HEK293 (cell line): ENCODE results near the gene FLNC.

Experiments used
- BCL11A ChIP-seq: fragments of 450-650 bp; formaldehyde crosslinking; IDR thresholded peaks from 2 replicates; pipeline ENCODE4 v1.5.1; 2016; ENCODE audit warnings: low read depth, missing biosample characterization, missing genetic modification characterization
- ELK4 ChIP-seq: IDR thresholded peaks from 2 replicates; pipeline ENCODE4 v1.6.1; 2011; ENCODE audit warnings: mild to moderate bottlenecking, low read depth, low read length, borderline replicate concordance
- GFI1B ChIP-seq: fragments of 450-650 bp; formaldehyde crosslinking; IDR thresholded peaks from 2 replicates; pipeline ENCODE4 v1.5.1; 2016; ENCODE audit warnings: missing biosample characterization, missing genetic modification characterization
- GLI4 ChIP-seq: fragments of 450-650 bp; formaldehyde crosslinking; IDR thresholded peaks from 2 replicates; pipeline ENCODE4 v1.5.1; 2016; ENCODE audit warnings: missing biosample characterization, missing genetic modification characterization
- HIC1 ChIP-seq: fragments of 450-650 bp; formaldehyde crosslinking; IDR thresholded peaks from 2 replicates; pipeline ENCODE4 v1.5.1; 2016; ENCODE audit warnings: missing biosample characterization, missing genetic modification characterization
- INSM2 ChIP-seq: fragments of 450-650 bp; formaldehyde crosslinking; IDR thresholded peaks from 2 replicates; pipeline ENCODE4 v1.5.1; 2016; ENCODE audit warnings: missing biosample characterization, missing genetic modification characterization
- MYNN ChIP-seq: fragments of 450-650 bp; formaldehyde crosslinking; IDR thresholded peaks from 2 replicates; pipeline ENCODE4 v1.5.1; 2016; ENCODE audit warnings: missing biosample characterization, missing genetic modification characterization, borderline replicate concordance
- MZF1 ChIP-seq: fragments of 450-650 bp; formaldehyde crosslinking; IDR thresholded peaks from 2 replicates; pipeline ENCODE4 v1.5.1; 2017; ENCODE audit warnings: missing biosample characterization, missing genetic modification characterization, borderline replicate concordance
- PBX3 ChIP-seq: sonication (generic); formaldehyde crosslinking; IDR thresholded peaks from 2 replicates; pipeline ENCODE4 v1.8.1; 2022; ENCODE audit warnings: mild to moderate bottlenecking, moderate library complexity, missing genetic modification reagents
- SCRT1 ChIP-seq: fragments of 450-650 bp; formaldehyde crosslinking; IDR thresholded peaks from 2 replicates; pipeline ENCODE4 v1.5.1; 2016; ENCODE audit warnings: missing biosample characterization, missing genetic modification characterization, borderline replicate concordance
- TRIM28 ChIP-seq: IDR thresholded peaks from 2 replicates; pipeline ENCODE4 v1.6.1; 2011; ENCODE audit warnings: low read length, control low read depth, borderline replicate concordance
- ZFP41 ChIP-seq: fragments of 450-650 bp; formaldehyde crosslinking; IDR thresholded peaks from 2 replicates; pipeline ENCODE4 v1.5.1; 2016; ENCODE audit warnings: missing biosample characterization, missing genetic modification characterization, borderline replicate concordance
- ZNF112 ChIP-seq: fragments of 450-650 bp; formaldehyde crosslinking; IDR thresholded peaks from 2 replicates; pipeline ENCODE4 v1.5.0; 2017; ENCODE audit warnings: missing biosample characterization, missing genetic modification characterization
- ZNF114 ChIP-seq: fragments of 450-650 bp; formaldehyde crosslinking; IDR thresholded peaks from 2 replicates; pipeline ENCODE4 v1.5.0; 2017; ENCODE audit warnings: missing biosample characterization, missing genetic modification characterization
- ZNF140 ChIP-seq: fragments of 450-650 bp; formaldehyde crosslinking; IDR thresholded peaks from 2 replicates; pipeline ENCODE4 v1.5.1; 2016; ENCODE audit warnings: missing biosample characterization, missing genetic modification characterization
- ZNF169 ChIP-seq: fragments of 450-650 bp; formaldehyde crosslinking; IDR thresholded peaks from 2 replicates; pipeline ENCODE4 v1.5.1; 2016; ENCODE audit warnings: missing biosample characterization, missing genetic modification characterization
- ZNF248 ChIP-seq: fragments of 450-650 bp; formaldehyde crosslinking; IDR thresholded peaks from 2 replicates; pipeline ENCODE4 v1.5.1; 2017; ENCODE audit warnings: missing biosample characterization, missing genetic modification characterization
- ZNF274 ChIP-seq, 2 experiments: fragments of 200-500 bp in 1 of 2; fragments of 450-650 bp in 1 of 2; sonication (Bioruptor generic) in 1 of 2; formaldehyde crosslinking in 1 of 2; IDR thresholded peaks; 2 replicates each; pipeline versions ENCODE4 v1.5.1 to v1.6.1; 2014 to 2016; ENCODE audit warnings: borderline replicate concordance in 1 of 2, inconsistent platforms in 1 of 2, low read length in 1 of 2, missing biosample characterization in 1 of 2, missing genetic modification characterization in 1 of 2
- ZNF324 ChIP-seq: fragments of 450-650 bp; formaldehyde crosslinking; IDR thresholded peaks from 2 replicates; pipeline ENCODE4 v1.5.1; 2016; ENCODE audit warnings: missing biosample characterization, missing genetic modification characterization
- ZNF335 ChIP-seq: fragments of 450-650 bp; formaldehyde crosslinking; conservative IDR thresholded peaks from 2 replicates; pipeline ENCODE4 v1.5.1; 2016; ENCODE audit warnings: missing biosample characterization, missing genetic modification characterization
- ZNF341 ChIP-seq: fragments of 450-650 bp; formaldehyde crosslinking; IDR thresholded peaks from 2 replicates; pipeline ENCODE4; 2016; ENCODE audit warnings: low read depth, missing biosample characterization, missing genetic modification characterization
- ZNF354C ChIP-seq: fragments of 450-650 bp; formaldehyde crosslinking; IDR thresholded peaks from 2 replicates; pipeline ENCODE4 v1.5.1; 2016; ENCODE audit warnings: missing biosample characterization, missing genetic modification characterization, low read depth, borderline replicate concordance
- ZNF366 ChIP-seq: fragments of 450-650 bp; formaldehyde crosslinking; conservative IDR thresholded peaks from 2 replicates; pipeline ENCODE4 v1.5.1; 2016; ENCODE audit warnings: missing biosample characterization, missing genetic modification characterization
- ZNF501 ChIP-seq: fragments of 450-650 bp; formaldehyde crosslinking; IDR thresholded peaks from 2 replicates; pipeline ENCODE4 v1.5.1; 2016; ENCODE audit warnings: missing biosample characterization, missing genetic modification characterization
- ZNF558 ChIP-seq: fragments of 450-650 bp; formaldehyde crosslinking; IDR thresholded peaks from 2 replicates; pipeline ENCODE4 v1.5.1; 2016; ENCODE audit warnings: missing biosample characterization, missing genetic modification characterization
- ZNF585B ChIP-seq: fragments of 450-650 bp; formaldehyde crosslinking; IDR thresholded peaks from 2 replicates; pipeline ENCODE4 v1.5.1; 2016; ENCODE audit warnings: missing biosample characterization, missing genetic modification characterization
- ZNF664 ChIP-seq: fragments of 450-650 bp; formaldehyde crosslinking; IDR thresholded peaks from 2 replicates; pipeline ENCODE4 v1.5.1; 2016; ENCODE audit warnings: missing biosample characterization, missing genetic modification characterization
- ZNF707 ChIP-seq: fragments of 450-650 bp; formaldehyde crosslinking; IDR thresholded peaks from 2 replicates; pipeline ENCODE4 v1.5.1; 2016; ENCODE audit warnings: missing biosample characterization, missing genetic modification characterization
- ZNF76 ChIP-seq: fragments of 450-650 bp; formaldehyde crosslinking; IDR thresholded peaks from 2 replicates; pipeline ENCODE4; 2016; ENCODE audit warnings: low read depth, missing biosample characterization, missing genetic modification characterization, borderline replicate concordance
- ZNF768 ChIP-seq: fragments of 450-650 bp; formaldehyde crosslinking; IDR thresholded peaks from 2 replicates; pipeline ENCODE4 v1.5.1; 2018; ENCODE audit warnings: missing biosample characterization, mild to moderate bottlenecking, missing genetic modification characterization
- ZNF776 ChIP-seq: fragments of 450-650 bp; formaldehyde crosslinking; IDR thresholded peaks from 2 replicates; pipeline ENCODE4 v1.5.0; 2017; ENCODE audit warnings: missing biosample characterization, missing genetic modification characterization, borderline replicate concordance
- ZNF785 ChIP-seq: fragments of 450-650 bp; formaldehyde crosslinking; IDR thresholded peaks from 2 replicates; pipeline ENCODE4 v1.5.1; 2016; ENCODE audit warnings: missing biosample characterization, missing genetic modification characterization
- ZNF791 ChIP-seq: fragments of 450-650 bp; formaldehyde crosslinking; IDR thresholded peaks from 2 replicates; pipeline ENCODE4 v1.5.1; 2016; ENCODE audit warnings: missing biosample characterization, missing genetic modification characterization
- ZNF837 ChIP-seq: fragments of 450-650 bp; formaldehyde crosslinking; IDR thresholded peaks from 2 replicates; pipeline ENCODE4 v1.5.1; 2016; ENCODE audit warnings: missing biosample characterization, missing genetic modification characterization
- ZSCAN30 ChIP-seq: fragments of 450-650 bp; IDR thresholded peaks from 2 replicates; pipeline ENCODE4 v1.5.1; 2018; ENCODE audit warnings: missing biosample characterization, mild to moderate bottlenecking, missing genetic modification characterization, moderate library complexity

FLNC gene

GRCh38 chr7:128791121-128791971 lies 38.9 kb upstream of the FLNC start, which contains the start of gene CCDC136 (continued):
- TF ChIP-seq HIC1 (tag by site-specific recombination) (no peak), SCRT1 (tag by site-specific recombination) (no peak), ZNF664 (no peak), INSM2 (no peak), BCL11A (tag by site-specific recombination) (0 out of 2 replicates have a peak, but pooled peaks have one; percentile 40), MZF1 (tag by site-specific recombination) (no peak), ZNF76 (tag by site-specific recombination) (0 out of 2 replicates have a peak, but pooled peaks have one; percentile 40), ZNF112 (tag by site-specific recombination) (no peak), ZNF335 (peak; percentile 68), MYNN (tag by site-specific recombination) (no peak), GLI4 (tag by site-specific recombination) (no peak), ZNF169 (tag by site-specific recombination) (no peak), ZNF776 (tag by site-specific recombination) (no peak), ZNF501 (tag by site-specific recombination) (0 out of 2 replicates have a peak, but pooled peaks have one; percentile 51), ZNF785 (tag by site-specific recombination) (no peak), ZNF114 (tag by site-specific recombination) (no peak), GFI1B (tag by site-specific recombination) (no peak), ELK4 (no peak), ZNF324 (tag by site-specific recombination) (0 out of 2 replicates have a peak, but pooled peaks have one; percentile 30), ZNF837 (no peak), ZNF768 (tag by site-specific recombination) (no peak), ZNF707 (tag by site-specific recombination) (no peak), TRIM28 (no peak), ZSCAN30 (0 out of 2 replicates have a peak, but pooled peaks have one; percentile 68), ZFP41 (tag by site-specific recombination) (no peak), ZNF341 (peak; percentile 78), PBX3 (no peak), ZNF558 (no peak), ZNF274 (IDR thresholded peaks at IDR 0.05; ENCODE audit: low read length) (no peak), ZNF274 (tag by site-specific recombination; IDR thresholded peaks at IDR 0.05; ENCODE audit: borderline replicate concordance) (no peak), ZNF354C (tag by site-specific recombination) (no peak), ZNF248 (tag by site-specific recombination) (no peak), ZNF585B (tag by site-specific recombination) (no peak), ZNF140 (tag by site-specific recombination) (no peak), ZNF366 (tag by site-specific recombination) (peak; percentile 97), ZNF791 (tag by site-specific recombination) (no peak)
